RPMI7951 (cell line): ENCODE results near the gene TSC22D2. TPM values are rescaled to one million over a fixed set of nuclear protein-coding genes. Genes with fewer than 3 reads are reported as not detected.
A peak's percentile ranks its signal among the peaks of the same experiment; 100 is the strongest.

Experiments
- DNase-seq: peaks from one replicate; pipeline ENCODE4 v3.0.0-alpha.2; 2012; ENCODE audit warnings: low read depth
- total RNA-seq: library from RNA; depleted of rRNA; stranded (reverse); fragments of >200 nt; shearing (Covaris generic); gene quantifications from 2 replicates; pipeline ENCODE4 v1.2.3, GENCODE V29; 2014

The TSC22D2 gene
- total RNA-seq, 1 experiment from 2014 or later = 8.9 TPM

DNA sequence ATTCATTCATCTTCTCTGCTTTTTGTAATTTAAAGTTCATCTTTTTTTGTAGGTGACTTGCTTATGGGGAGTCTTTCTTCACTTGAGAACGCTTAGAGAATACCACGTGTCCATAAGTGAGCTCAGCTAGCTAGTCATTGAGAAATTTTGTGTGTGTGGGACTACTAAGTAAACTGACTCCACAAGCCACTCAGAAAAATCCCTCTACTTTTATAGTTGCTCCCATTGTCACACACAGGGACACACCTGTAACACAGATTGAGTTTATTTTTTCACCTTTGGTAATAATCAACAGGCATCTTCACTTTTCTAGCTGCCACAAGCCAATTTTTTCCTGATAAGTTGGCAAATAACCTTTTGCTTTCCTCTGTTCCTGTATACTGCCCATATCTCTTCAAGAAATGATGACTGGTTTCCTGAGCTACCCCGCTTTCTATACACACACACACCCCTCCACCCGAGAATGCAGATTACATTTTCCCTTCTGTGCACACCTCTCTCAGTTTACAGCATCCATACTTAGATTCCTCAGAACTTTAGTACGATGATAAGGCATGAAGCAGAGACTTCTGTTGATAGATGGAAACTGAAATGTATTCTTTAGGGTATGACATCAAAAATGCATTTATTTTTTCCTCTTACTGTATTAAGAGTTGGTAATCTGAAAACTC lies 4.6 kb downstream of the TSC22D2 start:
- peak; percentile 59 for DNase-seq

DNA sequence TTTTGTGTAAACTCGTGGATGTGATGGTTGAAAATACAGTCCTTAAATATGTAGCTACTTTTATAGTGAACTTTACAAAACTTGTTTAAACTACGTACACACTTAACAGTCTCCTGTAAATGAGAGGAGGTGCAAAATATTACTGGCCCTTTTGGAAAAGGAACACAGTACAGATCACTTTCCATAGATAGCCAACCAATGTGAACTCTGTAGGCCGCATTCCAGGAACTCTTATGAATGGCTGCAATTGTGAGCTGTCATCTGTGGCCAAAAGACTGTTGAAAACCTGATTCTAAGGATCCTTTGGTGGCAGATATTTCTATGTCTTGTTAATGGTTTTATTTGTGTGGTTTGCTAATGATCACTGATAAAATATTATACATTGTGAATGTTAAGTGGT lies 6.2 kb downstream of the TSC22D2 start:
- DNase-seq = peak; percentile 69

DNA sequence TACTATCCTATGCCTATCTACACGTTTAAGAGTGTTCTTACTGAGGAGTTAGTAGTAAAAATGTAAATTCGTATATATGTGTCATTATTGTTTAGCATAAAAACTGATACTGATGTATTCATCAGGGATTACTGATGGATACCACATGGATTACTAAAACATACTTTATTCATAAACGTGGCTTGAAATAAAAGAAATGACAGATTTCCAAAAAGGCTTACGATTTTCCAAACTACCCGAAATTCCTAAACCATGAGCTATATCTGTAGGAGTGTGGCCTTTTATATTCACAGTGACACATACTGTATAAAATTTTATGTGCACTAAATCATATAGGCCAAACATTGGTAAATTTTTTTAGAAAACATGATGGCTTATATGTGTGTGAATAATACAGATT lies 6.9 kb downstream of the TSC22D2 start:
- no peak for DNase-seq

DNA sequence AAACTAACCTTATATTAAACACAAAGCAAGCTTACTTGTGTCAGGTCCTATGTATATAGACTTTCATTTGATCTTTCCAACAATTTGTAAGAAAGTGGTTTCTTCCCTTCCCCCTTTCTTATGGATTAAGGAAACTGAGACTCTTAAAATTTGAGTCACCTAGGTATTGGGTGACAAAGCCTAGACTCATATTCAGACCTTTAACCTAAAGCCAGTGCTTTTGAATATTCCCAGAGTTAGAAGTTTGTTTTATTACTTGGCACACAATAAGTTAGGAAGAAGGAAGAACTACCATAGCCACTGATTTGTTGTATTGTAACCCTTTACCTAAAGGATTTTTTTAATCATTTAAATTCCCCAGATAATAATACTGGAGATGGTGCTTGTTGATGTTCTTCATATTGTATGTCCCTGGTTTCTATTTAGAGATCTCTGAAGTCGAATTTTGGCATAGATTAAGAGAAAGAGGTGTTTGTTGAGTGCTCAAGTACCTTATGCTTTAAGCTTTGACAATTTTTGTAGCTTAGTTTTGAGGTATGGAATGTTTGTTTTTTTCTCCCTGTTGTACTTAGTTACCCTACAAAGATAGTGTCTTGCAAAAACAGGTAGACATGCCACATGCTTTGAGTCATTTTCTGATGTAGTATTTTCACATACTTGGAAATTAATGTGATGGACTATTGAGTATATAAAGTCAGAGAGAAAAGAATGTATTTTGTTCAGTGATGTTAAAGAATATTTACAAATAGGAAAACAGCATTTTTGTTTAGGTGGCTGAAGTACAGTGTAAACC lies 11.2 kb downstream of the TSC22D2 start:
- DNase-seq = no peak

DNA sequence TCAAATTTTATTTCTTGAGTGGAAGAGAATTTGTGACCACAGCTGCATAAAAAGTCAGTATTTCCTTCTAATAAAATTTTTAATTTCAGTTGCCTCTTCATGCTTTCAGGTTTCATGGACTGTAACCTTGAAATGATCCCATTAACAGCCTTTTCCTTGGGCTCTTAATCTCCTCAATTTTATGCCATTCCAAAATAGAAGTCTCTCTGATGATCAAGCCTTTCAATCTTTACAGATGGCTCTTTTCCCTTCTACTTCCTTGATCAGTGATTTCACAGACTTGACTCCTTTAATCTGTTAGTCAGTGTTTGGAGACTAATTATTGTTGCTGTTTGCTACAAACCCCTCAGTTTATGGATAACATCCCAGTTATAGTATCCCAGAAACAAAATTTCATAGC lies 11.9 kb downstream of the TSC22D2 start:
- DNase-seq = no peak

DNA sequence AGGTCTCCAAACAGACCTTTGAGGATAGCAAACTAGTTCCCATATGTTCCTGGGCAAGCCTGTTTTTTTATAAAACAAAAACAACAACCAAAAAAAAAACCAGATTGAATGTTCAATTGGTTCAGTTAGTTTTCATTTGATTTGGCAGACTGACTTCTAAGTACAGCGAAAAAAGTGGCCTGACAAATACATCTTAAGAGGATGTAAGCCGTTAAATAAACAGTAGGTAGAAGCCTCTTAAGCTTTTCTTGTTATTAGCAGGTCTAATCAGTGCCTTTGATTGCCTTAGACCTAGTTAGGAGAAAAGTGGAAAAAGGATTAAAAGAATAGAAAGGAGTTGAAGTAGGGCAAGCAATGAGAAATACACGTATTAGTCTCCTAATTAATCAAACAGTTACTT lies 13.2 kb downstream of the TSC22D2 start:
- no peak for DNase-seq

DNA sequence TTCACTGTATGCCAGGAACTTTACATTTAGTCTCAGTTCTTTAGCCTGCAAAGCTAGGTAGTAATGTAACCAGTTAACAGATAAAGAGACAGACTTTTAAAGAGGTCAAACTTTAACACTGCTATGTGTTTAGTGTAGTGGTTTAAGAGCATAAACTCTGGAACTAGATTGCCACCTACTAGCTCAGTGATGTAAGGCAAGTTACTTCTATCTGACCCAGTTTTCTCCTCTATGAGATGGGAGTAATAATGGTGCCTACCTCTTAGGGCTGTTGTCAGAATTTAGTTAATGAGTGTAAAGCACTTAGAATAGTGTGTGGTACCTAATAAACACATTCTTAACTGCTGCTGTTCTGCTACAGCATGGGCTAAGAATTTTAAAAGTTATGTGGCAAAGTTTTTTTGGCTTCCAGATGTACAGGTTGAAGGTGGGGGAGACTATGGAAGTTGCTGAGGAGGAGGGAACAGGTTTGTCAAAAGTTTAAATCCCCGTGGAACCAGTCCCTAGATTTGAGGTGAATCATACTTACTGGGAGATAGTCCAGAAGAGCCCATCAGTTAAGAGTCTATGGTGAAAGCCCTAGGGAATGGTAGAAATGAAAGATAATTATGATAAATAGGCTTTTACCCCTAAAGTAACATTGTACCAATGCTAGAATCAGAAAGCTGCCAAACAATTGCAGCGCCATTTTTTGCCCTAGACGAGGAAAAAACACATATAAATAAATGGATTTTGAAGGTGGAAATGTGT lies 13.9 kb downstream of the TSC22D2 start:
- DNase-seq = peak; percentile 53

DNA sequence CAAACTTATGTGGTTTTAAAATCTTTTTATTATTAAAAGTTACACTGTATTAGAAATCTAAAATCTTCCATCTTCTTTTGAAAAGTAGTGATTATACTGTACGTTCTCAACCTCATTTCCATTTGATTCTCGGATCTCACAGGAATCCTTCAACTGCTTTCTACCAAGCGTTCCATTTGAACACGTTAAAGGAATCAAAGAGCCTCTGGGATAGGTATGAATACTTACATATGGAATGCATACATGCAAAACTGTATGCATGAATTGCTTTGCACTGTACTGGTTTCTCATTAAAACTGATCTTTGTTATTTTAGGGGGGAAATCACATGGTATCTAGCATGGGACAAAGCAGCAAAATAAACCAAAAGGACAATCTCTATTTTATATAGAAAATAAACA lies 14.8 kb downstream of the TSC22D2 start:
- DNase-seq = no peak

DNA sequence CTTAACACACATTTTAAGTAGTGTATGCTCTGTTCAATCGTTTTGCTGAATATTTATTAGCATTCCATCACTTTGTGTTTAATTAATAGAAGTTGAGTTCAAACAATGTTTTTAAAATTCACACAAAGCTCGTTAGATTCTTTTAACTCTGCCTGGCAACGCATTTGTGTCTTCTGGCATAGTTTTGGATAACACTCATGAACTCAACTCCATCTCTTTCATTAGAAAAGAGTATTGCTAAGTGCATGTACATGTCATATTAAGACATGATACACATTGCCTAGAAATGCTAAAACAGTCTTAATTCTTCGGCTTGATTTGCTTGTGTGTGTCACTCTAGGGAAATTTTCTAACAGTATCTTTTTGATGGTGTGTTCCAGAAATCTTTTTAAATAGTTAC lies 15.7 kb downstream of the TSC22D2 start:
- no peak for DNase-seq

DNA sequence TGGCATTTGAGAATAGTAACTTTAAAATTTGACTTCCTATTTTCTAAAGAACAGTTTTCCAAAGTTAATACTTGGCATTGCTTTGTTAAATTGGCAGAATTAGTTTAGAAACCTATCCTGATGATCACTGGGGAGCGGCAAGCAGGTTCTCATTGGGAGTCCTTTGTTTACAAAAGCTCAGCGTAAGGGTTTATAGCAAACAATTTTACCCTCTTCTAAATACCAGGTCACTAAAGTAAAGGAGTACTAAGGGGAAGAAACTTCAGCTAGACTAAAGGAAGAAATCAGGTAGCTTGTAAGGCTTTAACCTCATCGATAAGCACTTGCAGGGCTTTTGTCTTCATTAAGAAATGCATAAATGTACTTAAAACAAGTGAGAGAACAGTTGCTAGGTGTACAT lies 18.2 kb downstream of the TSC22D2 start:
- DNase-seq = no peak

DNA sequence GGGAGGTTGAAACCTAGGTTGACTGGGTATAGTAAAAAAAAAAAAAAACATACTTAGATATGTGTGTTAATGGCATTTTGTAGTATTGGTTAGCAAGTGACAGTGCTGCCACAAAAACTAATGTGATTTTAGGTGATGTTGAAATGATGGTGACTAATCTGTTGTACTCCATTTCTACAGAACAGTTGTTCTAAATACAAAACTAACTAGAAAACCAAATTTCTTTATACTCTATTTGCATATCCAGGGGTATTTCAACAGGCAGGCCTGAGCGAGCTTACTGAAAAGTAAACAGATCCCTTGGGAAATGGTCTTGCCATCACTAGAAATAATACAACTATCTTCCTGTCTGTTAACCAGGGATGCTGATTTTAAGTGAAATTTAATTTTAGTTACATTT lies 20.5 kb downstream of the TSC22D2 start:
- no peak for DNase-seq

DNA sequence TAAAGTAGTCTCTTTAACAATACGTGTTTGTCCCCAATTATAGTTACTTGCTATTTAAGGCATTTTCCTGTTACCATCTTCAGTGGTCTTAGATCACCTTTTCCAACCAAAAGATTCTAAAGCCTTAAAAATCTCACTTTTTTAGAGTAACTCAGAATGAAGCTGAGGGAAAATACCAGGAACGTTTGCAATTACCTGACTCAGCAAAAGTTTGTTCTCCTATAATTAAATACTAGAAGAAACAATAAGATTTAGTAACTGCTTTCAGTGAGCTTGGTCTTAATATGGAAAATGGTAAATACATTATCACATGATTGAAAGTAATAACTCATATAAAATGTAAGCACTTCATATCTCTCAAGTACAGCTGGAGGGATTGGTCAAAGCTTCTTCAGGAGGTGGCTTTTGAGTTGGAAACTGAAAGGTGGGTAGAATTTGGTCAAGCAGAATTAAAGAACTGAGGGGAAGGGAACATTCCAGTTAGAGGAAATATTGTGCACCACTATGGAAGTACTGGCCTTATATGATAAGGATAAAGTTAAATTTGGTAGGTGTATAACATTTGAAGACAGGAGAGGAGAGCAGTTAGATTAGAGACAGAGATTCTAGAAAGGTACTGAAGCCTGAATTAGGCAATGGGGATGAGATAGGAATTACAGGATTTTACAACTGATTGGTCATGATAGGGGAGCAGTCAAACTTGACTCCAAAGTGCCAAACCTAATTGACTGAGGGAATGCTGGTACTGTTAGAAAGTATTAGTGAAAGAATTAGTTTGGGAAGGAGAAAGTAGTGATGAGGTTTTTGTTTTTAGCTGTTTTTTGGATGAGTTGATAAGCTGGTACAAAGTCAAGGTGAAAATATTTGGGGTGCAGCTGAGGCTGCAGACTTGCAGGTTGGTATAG lies 21.9 kb downstream of the TSC22D2 start:
- DNase-seq = no peak

DNA sequence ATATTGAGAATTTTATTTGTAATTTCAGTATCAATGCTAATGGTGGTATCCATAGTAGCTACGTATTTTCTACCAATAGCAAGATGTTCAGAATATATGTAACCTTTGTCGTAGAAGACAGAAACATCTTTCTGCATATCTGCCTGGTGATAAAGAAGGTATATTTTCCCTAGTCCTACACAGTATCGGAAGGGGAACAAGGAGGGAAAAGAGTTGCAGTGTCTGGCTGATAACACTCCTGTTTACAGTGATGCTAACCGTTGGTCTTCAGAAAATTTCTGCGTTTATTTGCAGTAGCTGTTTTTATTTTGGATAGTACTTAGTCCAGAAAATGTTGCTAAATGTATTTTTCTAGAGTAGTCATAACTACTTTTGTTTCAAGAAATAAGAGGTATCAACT lies 25.2 kb downstream of the TSC22D2 start:
- no peak for DNase-seq

DNA sequence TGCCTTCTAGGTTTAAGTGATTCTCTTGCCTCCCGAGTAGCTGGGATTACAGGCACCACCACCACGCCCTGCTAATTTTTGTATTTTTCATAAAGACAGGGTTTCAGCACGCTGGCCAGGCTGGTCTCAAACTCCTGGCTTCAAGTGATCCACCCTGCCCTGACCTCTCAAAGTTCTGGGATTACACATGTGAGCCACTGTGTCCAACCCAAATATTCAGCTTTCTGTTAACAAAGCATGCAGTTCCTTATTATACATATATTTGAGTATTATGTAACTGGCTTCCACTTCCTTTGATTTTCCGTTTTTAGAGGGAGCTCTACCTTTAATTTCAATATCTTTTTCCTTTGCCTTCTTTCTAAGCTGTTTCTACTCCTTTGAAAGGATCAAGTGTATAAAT lies 26.1 kb downstream of the TSC22D2 start:
- DNase-seq = no peak

DNA sequence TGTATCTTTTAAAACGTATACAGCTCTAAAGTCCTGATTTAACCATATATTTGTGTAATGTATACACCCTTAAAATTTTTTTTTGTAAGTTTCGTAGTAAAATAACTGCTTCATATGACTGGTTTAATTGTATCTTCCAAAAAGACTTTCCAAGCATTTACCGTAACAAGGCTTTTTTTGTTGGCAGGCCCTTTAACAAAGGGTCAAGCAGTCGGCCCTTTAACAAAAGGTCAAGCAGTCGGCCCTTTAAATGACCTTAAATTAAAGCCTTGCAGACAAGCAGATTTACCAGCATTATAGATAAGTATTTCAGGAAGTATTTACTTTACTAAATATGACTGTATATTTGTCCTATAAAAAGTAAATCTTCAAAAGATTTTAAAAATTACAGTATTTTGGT lies 28.1 kb downstream of the TSC22D2 start:
- no peak for DNase-seq

DNA sequence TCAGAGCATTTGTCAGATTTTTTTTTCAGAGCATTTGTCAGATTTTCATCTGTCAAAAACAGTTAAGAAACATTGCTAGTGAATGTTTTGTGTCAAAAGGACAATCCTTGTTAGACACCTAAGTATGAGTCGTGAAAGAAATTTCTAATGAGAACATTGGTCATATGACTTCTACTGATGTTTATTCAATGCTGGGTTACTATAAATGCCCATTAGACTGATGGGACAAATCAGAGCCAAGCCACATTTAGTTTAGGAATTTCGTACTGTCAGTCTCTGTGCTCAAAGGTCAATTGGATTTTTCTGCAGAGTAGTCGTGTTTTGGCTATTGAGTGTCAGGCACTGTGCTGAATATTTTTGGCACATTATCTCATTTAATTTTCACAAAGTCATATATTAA lies 31.6 kb downstream of the TSC22D2 start:
- peak; percentile 22 for DNase-seq

DNA sequence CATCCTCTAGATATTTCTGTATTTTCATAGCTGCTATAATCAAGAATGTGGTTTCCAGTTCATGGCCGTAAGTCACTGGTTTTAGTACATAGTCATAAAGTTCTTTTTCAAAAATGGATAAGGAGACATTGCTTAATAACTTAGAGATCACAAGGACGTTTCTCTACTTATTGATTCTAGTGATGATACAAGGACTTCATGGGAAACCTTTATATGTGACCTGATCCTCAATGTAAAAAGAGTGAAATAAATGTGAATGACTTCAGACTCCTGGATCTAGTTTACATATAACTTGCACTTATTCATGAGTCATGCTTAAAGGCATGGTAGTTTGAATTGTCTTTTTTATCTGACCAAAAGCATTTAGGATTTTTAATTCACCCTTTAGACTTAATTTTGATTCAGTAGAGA lies 35.2 kb downstream of the TSC22D2 start:
- DNase-seq = peak; percentile 21

DNA sequence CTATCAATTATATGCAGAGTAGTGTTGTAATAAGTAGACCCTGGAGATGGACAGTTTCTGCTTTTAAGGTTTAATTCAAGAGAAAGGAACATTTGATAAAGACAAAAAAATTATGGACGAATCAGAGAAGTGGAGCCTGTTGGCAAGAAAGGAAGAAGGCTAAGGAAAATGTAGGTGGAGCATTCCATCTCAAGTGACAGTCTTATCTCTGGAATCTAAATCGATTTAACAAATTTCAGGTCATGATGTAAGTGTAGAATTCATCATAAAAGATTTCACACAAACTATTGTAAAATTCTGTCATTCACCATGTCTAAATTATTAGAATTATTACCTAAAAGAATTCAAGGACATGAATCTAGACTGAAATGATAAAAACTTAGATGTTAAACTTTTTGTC lies 36.3 kb downstream of the TSC22D2 start:
- no peak for DNase-seq

DNA sequence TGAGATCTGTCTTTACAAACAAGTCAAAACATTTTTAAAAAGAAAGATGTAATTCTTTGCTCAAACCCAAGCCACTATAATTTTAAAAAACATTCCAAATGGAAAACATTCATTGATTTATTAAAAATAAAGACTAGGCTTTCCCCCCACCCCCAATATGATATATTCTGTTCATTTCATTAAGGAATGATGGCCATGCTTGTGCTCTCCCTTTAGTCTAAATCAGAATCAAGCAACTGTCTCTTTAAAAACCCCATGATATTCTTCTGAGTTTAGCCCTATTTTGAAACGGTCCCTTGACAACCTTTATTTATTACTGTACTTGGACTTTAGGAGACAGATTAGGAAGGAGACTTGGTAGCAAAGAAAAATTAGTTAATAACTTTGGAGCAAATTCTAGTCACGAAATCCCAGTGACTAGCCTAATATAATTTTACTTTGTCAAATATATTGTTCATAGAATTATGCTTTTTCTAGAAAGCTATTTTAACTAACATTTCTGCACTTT lies 38.4 kb downstream of the TSC22D2 start:
- DNase-seq = no peak

DNA sequence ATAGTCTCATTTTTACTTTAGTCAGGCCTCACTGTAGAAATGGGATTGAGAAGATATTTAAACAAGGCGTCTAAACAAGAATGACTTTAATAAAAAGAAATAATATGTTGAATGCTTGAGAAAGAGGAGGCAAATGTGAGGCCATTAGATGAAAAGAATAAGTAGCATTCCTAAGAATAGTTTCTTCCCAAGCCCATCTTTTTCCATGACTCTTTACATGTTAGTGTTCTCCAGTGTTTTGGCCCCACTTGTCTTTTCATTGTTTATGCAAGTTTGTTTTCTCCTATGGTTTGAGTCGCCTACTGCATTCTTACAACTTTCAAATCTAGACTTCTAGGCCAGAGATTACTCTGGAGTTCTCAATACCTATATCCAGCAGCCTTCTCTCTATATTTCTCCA lies 39.0 kb downstream of the TSC22D2 start:
- DNase-seq = no peak

DNA sequence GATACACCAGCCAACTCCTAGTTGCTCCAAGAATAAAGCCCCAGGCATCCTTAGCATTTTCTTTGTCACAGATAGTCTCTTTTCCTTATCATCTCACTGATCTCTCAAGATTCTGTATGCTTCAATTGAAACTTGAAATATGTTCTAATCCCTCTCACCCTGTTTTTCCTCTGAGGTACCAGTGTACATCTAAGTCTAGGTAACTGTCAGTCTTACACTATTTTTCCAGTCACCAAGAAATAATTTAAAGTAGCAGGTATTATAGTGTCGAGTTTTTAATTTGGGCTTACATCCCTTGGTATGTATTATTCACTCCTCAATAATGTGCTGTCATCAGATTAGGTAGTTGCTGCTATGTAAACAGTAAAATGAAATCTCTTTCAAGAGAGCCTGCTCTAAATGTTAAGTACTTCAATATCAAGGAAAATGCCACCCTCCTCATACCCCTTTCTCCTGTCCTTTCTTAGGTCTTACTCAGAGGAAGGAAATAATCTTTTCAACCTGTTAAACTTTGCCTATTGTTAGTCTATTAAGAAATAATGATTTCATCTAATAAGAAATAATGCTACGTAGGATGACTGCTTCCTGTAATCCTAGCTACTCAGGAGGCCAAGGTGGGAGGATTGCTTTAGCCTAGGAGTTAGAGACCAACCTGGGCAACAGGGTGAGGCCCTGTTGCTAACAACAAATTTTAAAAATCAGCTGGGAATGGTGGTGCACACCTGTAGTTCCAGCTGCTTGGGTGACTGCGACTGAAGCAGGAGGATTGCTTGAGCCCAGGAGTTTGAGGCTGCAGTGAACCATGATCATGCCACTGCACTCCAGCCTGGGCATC lies 39.8 kb downstream of the TSC22D2 start:
- DNase-seq = peak; percentile 36
